ENCODE results near the gene ELAVL2.

The ELAVL2 gene

GRCh38 chr9:23644896-23645295, 181.1 kb downstream of the ELAVL2 start:
- H3K4me3 ChIP-seq (ENCODE audit: low read length in 2 of 2) = no peak overlapping the region
- no peak for DNase-seq (ENCODE audit: low spot score)
- no peak overlapping the region for H3K27ac ChIP-seq (replicated peaks; ENCODE audit: low read length)
- H3K4ac ChIP-seq (ENCODE audit: low read length) = no peak overlapping the region
- no peak overlapping the region for H3K9ac ChIP-seq (ENCODE audit: low read depth, low read length, poor library complexity)
- H3K27me3 ChIP-seq (ENCODE audit: control insufficient read depth in 3 of 3, insufficient read depth in 3 of 3, low read depth in 1 of 3, low read length in 3 of 3) = no peaks in the 10 kb centered on the region
- no CpG with 5 or more reads among the region's 4 CpGs for WGBS, 2 donors (ENCODE audit: extremely low coverage in 2 of 2, insufficient read length in 2 of 2, insufficient replicate concordance in 1 of 2)
- no peak overlapping the region for H2AK5ac ChIP-seq (ENCODE audit: low read depth, low read length)
- H3K14ac ChIP-seq (ENCODE audit: low read length) = no peak overlapping the region
- H2BK15ac ChIP-seq (ENCODE audit: low read length) = no peak overlapping the region
- H3K9me3 ChIP-seq (replicated peaks in 1 of 2; ENCODE audit: control insufficient read depth in 2 of 2, insufficient read depth in 1 of 2, low read depth in 1 of 2, low read length in 2 of 2) = no peaks in the 10 kb centered on the region
- H4K8ac ChIP-seq (ENCODE audit: low read depth, low read length) = no peak overlapping the region
- no peak overlapping the region for H2BK5ac ChIP-seq (ENCODE audit: low read length)
- no peaks in the 10 kb centered on the region for H3K79me1 ChIP-seq (ENCODE audit: low read depth, low read length)
- no peak overlapping the region for H4K91ac ChIP-seq (ENCODE audit: low read depth, low read length, poor library complexity)
- H3K23ac ChIP-seq (ENCODE audit: low read depth, low read length, poor library complexity) = no peak overlapping the region
- no peak overlapping the region for H3K18ac ChIP-seq (ENCODE audit: low read length)
- peaks cover 4 to 42% of the 10 kb centered on the region in 2 donors for H3K36me3 ChIP-seq (replicated peaks in 1 of 2; ENCODE audit: control insufficient read depth in 2 of 2, insufficient read depth in 2 of 2, low read length in 2 of 2)
- no peak overlapping the region for H2BK12ac ChIP-seq (ENCODE audit: low read length)
- H2AFZ ChIP-seq (ENCODE audit: low read length) = no peak overlapping the region
- H3K4me1 ChIP-seq (ENCODE audit: control insufficient read depth in 2 of 2, insufficient read depth in 1 of 2, low read depth in 1 of 2, low read length in 2 of 2) = peaks cover 2 to 3% of the 10 kb centered on the region in 2 donors
- no peak overlapping the region for H2BK120ac ChIP-seq (ENCODE audit: low read depth, low read length)
- H3K4me2 ChIP-seq (ENCODE audit: insufficient read depth, low read length, poor library complexity, severe bottlenecking) = no peak overlapping the region

- no CpG with 5 or more reads among the region's 6 CpGs for WGBS, 2 donors (ENCODE audit: extremely low coverage in 2 of 2, insufficient read length in 2 of 2, insufficient replicate concordance in 1 of 2)
- no peak overlapping the region for H3K4me3 ChIP-seq (ENCODE audit: low read length in 2 of 2)
- no peak overlapping the region for H4K8ac ChIP-seq (ENCODE audit: low read depth, low read length)
- peak overlapping the region; percentile 12 for H3K18ac ChIP-seq (ENCODE audit: low read length)
- H3K27ac ChIP-seq (replicated peaks; ENCODE audit: low read length) = no peak overlapping the region
- H3K9me3 ChIP-seq (replicated peaks in 1 of 2; ENCODE audit: control insufficient read depth in 2 of 2, insufficient read depth in 1 of 2, low read depth in 1 of 2, low read length in 2 of 2) = no peaks in the 10 kb centered on the region
- no peak for DNase-seq (ENCODE audit: low spot score)
- H3K27me3 ChIP-seq (ENCODE audit: control insufficient read depth in 3 of 3, insufficient read depth in 3 of 3, low read depth in 1 of 3, low read length in 3 of 3) = no peaks in the 10 kb centered on the region
- H3K36me3 ChIP-seq (replicated peaks in 1 of 2; ENCODE audit: control insufficient read depth in 2 of 2, insufficient read depth in 2 of 2, low read length in 2 of 2) = peaks cover 4 to 41% of the 10 kb centered on the region in 2 donors
- no peak overlapping the region for H2AFZ ChIP-seq (ENCODE audit: low read length)
- H2BK120ac ChIP-seq (ENCODE audit: low read depth, low read length) = no peak overlapping the region
- H2BK12ac ChIP-seq (ENCODE audit: low read length) = no peak overlapping the region
- no peak overlapping the region for H3K23ac ChIP-seq (ENCODE audit: low read depth, low read length, poor library complexity)
- no peak overlapping the region for H3K4ac ChIP-seq (ENCODE audit: low read length)
- H3K4me1 ChIP-seq (ENCODE audit: control insufficient read depth in 2 of 2, insufficient read depth in 1 of 2, low read depth in 1 of 2, low read length in 2 of 2) = peaks cover 2 to 3% of the 10 kb centered on the region in 2 donors
- H3K9ac ChIP-seq (ENCODE audit: low read depth, low read length, poor library complexity) = no peak overlapping the region
- no peak overlapping the region for H3K4me2 ChIP-seq (ENCODE audit: insufficient read depth, low read length, poor library complexity, severe bottlenecking)
- no peak overlapping the region for H2BK5ac ChIP-seq (ENCODE audit: low read length)
- H4K91ac ChIP-seq (ENCODE audit: low read depth, low read length, poor library complexity) = no peak overlapping the region
- H2AK5ac ChIP-seq (ENCODE audit: low read depth, low read length) = no peak overlapping the region
- H3K79me1 ChIP-seq (ENCODE audit: low read depth, low read length) = no peaks in the 10 kb centered on the region
- no peak overlapping the region for H3K14ac ChIP-seq (ENCODE audit: low read length)
- no peak overlapping the region for H2BK15ac ChIP-seq (ENCODE audit: low read length)
Observed at GRCh38 chr9:23644326-23644725, 181.7 kb downstream of the ELAVL2 start.

- H3K27ac ChIP-seq (replicated peaks; ENCODE audit: low read length) = no peak overlapping the region
- no peak overlapping the region for H3K23ac ChIP-seq (ENCODE audit: low read depth, low read length, poor library complexity)
- H3K4me2 ChIP-seq (ENCODE audit: insufficient read depth, low read length, poor library complexity, severe bottlenecking) = no peak overlapping the region
- no peak overlapping the region for H2BK12ac ChIP-seq (ENCODE audit: low read length)
- no peak overlapping the region for H3K18ac ChIP-seq (ENCODE audit: low read length)
- H3K79me1 ChIP-seq (ENCODE audit: low read depth, low read length) = no peaks in the 10 kb centered on the region
- no peak overlapping the region for H3K14ac ChIP-seq (ENCODE audit: low read length)
- no peak overlapping the region for H4K8ac ChIP-seq (ENCODE audit: low read depth, low read length)
- H3K4ac ChIP-seq (ENCODE audit: low read length) = no peak overlapping the region
- no peak overlapping the region for H3K9ac ChIP-seq (ENCODE audit: low read depth, low read length, poor library complexity)
- no peak overlapping the region for H2BK5ac ChIP-seq (ENCODE audit: low read length)
- H2BK15ac ChIP-seq (ENCODE audit: low read length) = no peak overlapping the region
- WGBS, 2 donors (ENCODE audit: extremely low coverage in 2 of 2, insufficient read length in 2 of 2, insufficient replicate concordance in 1 of 2) = no CpG with 5 or more reads among the region's 1 CpG
- no peaks in the 10 kb centered on the region for H3K9me3 ChIP-seq (replicated peaks in 1 of 2; ENCODE audit: control insufficient read depth in 2 of 2, insufficient read depth in 1 of 2, low read depth in 1 of 2, low read length in 2 of 2)
- no peak for DNase-seq (ENCODE audit: low spot score)
- no peak overlapping the region for H4K91ac ChIP-seq (ENCODE audit: low read depth, low read length, poor library complexity)
- no peak overlapping the region for H2AFZ ChIP-seq (ENCODE audit: low read length)
- peaks cover 4 to 35% of the 10 kb centered on the region in 2 donors for H3K36me3 ChIP-seq (replicated peaks in 1 of 2; ENCODE audit: control insufficient read depth in 2 of 2, insufficient read depth in 2 of 2, low read length in 2 of 2)
- peaks cover 2 to 3% of the 10 kb centered on the region in 2 donors for H3K4me1 ChIP-seq (ENCODE audit: control insufficient read depth in 2 of 2, insufficient read depth in 1 of 2, low read depth in 1 of 2, low read length in 2 of 2)
- H2BK120ac ChIP-seq (ENCODE audit: low read depth, low read length) = no peak overlapping the region
- H3K4me3 ChIP-seq (ENCODE audit: low read length in 2 of 2) = no peak overlapping the region
- no peaks in the 10 kb centered on the region for H3K27me3 ChIP-seq (ENCODE audit: control insufficient read depth in 3 of 3, insufficient read depth in 3 of 3, low read depth in 1 of 3, low read length in 3 of 3)
- H2AK5ac ChIP-seq (ENCODE audit: low read depth, low read length) = no peak overlapping the region
Observed at GRCh38 chr9:23643656-23644258, 182.3 kb downstream of the ELAVL2 start.
